Ishikawa (cell line): Measurements from ENCODE around the gene NUP93.

Source experiments
- CEBPB ChIP-seq: IDR thresholded peaks from 2 replicates; pipeline ENCODE4 v1.6.1; 2012
- CREB1 ChIP-seq: IDR thresholded peaks from 2 replicates; pipeline ENCODE4 v1.6.1; 2012; ENCODE audit warnings: low read depth
- EGR1 ChIP-seq: IDR thresholded peaks from 2 replicates; pipeline ENCODE4 v1.6.1; 2012
- EP300 ChIP-seq: IDR thresholded peaks from 2 replicates; pipeline ENCODE4 v1.6.1; 2012; ENCODE audit warnings: borderline replicate concordance
- FOXM1 ChIP-seq: IDR thresholded peaks from 2 replicates; pipeline ENCODE4 v1.6.1; 2012; ENCODE audit warnings: low read depth, borderline replicate concordance
- MAX ChIP-seq: IDR thresholded peaks from 2 replicates; pipeline ENCODE4 v1.6.1; 2012
- NFIC ChIP-seq: IDR thresholded peaks from 2 replicates; pipeline ENCODE4 v1.6.1; 2012
- RAD21 ChIP-seq: IDR thresholded peaks from 2 replicates; pipeline ENCODE4 v1.6.1; 2012; ENCODE audit warnings: low read depth
- REST ChIP-seq: IDR thresholded peaks from 2 replicates; pipeline ENCODE4 v1.6.1; 2012; ENCODE audit warnings: low read depth, mild to moderate bottlenecking
- TAF1 ChIP-seq: IDR thresholded peaks from 2 replicates; pipeline ENCODE4 v1.6.1; 2012; ENCODE audit warnings: low read depth, mild to moderate bottlenecking
- TCF12 ChIP-seq: IDR thresholded peaks from 2 replicates; pipeline ENCODE4 v1.6.1; 2012; ENCODE audit warnings: low read depth
- TEAD4 ChIP-seq: IDR thresholded peaks from 2 replicates; pipeline ENCODE4 v1.6.1; 2012
- YY1 ChIP-seq: IDR thresholded peaks from 2 replicates; pipeline ENCODE4 v1.6.1; 2012; ENCODE audit warnings: low read depth
- ZBTB7A ChIP-seq: IDR thresholded peaks from 2 replicates; pipeline ENCODE4 v1.6.1; 2012; ENCODE audit warnings: low read depth
- TF ChIP-seq, protein P1 (sequence below): IDR thresholded peaks from 2 replicates; pipeline ENCODE4 v1.6.1; 2012

NUP93 gene

DNA sequence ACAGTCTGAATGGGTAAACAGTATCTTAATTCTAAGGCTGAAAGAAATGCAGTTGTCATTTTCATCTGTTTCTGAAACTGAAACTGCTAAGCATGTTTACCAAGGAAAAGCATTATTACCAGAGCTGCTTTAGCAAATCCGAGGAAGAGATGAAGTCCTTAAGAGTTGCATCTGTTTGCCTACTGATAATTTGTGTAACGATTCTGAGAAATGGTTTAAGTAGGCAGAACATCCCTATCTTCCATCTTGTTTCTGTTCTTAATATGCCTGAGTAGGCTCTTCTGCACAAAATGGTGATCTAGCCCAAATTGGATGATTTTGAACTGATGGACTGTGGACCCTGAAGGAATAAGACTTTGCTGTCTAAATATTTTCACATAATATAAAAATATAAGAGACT lies 34.9 kb downstream of the NUP93 start:
- TF ChIP-seq EGR1 (no peak), CEBPB (no peak), REST (no peak), FOXM1 (no peak), TEAD4 (no peak), TAF1 (no peak), YY1 (no peak), EP300 (no peak), MAX (no peak), ZBTB7A (no peak), RAD21 (no peak), CREB1 (no peak), TCF12 (no peak), NFIC (no peak)
- TF ChIP-seq, protein P1, sequence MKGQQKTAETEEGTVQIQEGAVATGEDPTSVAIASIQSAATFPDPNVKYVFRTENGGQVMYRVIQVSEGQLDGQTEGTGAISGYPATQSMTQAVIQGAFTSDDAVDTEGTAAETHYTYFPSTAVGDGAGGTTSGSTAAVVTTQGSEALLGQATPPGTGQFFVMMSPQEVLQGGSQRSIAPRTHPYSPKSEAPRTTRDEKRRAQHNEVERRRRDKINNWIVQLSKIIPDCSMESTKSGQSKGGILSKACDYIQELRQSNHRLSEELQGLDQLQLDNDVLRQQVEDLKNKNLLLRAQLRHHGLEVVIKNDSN: no peak

GRCh38 chr16:56765949-56766348 lies 36.0 kb downstream of the NUP93 start:
- no peak for TF ChIP-seq RAD21
- no peak for TF ChIP-seq MAX
- no peak for TF ChIP-seq EGR1
- no peak for TF ChIP-seq TAF1
- TF ChIP-seq YY1: no peak
- no peak for TF ChIP-seq TCF12
- no peak for TF ChIP-seq CEBPB
- no peak for TF ChIP-seq CREB1
- TF ChIP-seq, protein P1: no peak

DNA sequence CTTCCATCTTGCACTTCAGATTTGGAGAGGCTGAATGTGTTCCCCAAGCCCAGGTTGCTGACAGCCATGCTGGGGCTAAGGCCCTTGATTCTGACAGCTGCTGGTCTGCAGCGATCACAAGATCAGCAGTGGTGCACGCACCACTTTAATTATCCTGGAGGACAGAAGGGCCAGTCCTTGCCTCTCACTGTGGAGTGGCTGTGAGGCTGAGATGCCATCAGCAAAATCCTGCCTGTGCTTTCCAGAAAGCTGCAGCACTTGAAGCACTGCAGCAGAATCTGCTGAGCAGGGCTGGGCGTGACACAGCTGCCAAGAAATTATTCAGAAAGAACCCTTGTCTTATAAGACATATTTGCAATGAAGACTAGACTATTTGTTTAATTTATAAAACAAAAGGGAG lies 37.1 kb downstream of the NUP93 start:
- TF ChIP-seq TCF12 (no peak), REST (no peak), NFIC (no peak), EGR1 (no peak), YY1 (no peak), RAD21 (no peak), MAX (no peak), FOXM1 (no peak), ZBTB7A (no peak), TAF1 (no peak), CREB1 (no peak)
- TF ChIP-seq, protein P1: no peak

GRCh38 chr16:56769677-56770076 lies 39.7 kb downstream of the NUP93 start:
- no peak for TF ChIP-seq NFIC
- no peak for TF ChIP-seq EP300
- TF ChIP-seq ZBTB7A: no peak
- TF ChIP-seq CREB1: no peak
- TF ChIP-seq EGR1: no peak
- no peak for TF ChIP-seq FOXM1
- no peak for TF ChIP-seq REST
- no peak for TF ChIP-seq MAX
- no peak for TF ChIP-seq CEBPB
- no peak for TF ChIP-seq TEAD4
- no peak for TF ChIP-seq YY1
- TF ChIP-seq RAD21: no peak
- no peak for TF ChIP-seq TCF12
- TF ChIP-seq, protein P1: no peak
